Activated T-helper 9 cell treated with anti-CD3 and anti-CD28 coated beads, Interleukin-2, amount 50 U/mL, for 16 hours (primary cell): Measurements from ENCODE around the gene PPP1R11.
A peak's percentile ranks its signal among the peaks of the same experiment; 100 is the strongest.
"Not testable (repeated sequence)": the region's sequence is repeated elsewhere in the genome, so short reads cannot be mapped to it uniquely, and the experiment has no call there.

Experiments used
- DNase-seq: peaks from one replicate; pipeline ENCODE4 v3.0.0-alpha.2; 2020; ENCODE audit warnings: low read depth

The PPP1R11 gene, protein sequence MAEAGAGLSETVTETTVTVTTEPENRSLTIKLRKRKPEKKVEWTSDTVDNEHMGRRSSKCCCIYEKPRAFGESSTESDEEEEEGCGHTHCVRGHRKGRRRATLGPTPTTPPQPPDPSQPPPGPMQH

GRCh38 chr6:30066577-30067459 is at the start of gene PPP1R11:
PPP1R11 (plus strand) TSS chr6:30067198; CDS start chr6:30067411, 213 bp downstream.
- DNase-seq = peak; percentile 98

GRCh38 chr6:30019819-30020218 is 47.2 kb upstream of the PPP1R11 start:
- DNase-seq = no peak

DNA sequence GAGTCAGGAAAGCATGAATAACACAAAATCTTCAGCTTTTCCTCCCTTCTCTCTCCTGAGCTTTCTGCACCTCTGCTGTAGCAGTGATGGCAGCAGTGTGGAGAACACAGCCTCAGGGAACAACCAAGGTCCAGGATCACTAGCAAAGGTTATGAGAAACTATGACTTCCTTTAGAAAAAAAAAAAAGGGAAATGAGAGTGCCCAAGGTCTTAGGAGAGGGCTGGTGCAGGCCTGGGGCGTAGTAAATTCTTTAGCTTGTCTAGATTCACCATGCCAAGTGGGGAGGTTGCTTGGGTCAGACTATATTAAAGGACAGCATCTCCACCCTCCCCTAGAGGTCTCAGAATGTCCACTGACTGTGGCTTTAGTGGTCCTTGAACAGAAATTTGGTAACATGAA is 46.4 kb upstream of the PPP1R11 start:
- no peak for DNase-seq

DNA sequence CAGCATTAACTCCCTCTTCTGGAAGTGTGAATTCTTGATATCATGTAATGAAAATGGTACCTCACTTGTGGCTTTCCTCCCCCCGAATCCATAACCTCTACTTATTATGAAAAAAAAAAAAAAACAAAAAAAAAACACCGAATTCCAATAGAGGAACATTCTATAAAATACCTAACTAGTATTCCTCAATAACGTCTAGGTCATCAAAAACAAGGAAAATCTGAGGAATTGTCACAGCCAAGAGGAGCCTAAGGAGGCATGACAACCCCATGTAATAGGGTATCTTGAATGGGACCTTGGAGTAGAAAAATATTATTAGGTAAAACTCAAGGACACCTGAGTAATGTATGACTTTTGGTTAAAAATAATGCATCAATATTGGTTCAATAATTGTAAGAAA is 44.8 kb upstream of the PPP1R11 start:
- no peak for DNase-seq

DNA sequence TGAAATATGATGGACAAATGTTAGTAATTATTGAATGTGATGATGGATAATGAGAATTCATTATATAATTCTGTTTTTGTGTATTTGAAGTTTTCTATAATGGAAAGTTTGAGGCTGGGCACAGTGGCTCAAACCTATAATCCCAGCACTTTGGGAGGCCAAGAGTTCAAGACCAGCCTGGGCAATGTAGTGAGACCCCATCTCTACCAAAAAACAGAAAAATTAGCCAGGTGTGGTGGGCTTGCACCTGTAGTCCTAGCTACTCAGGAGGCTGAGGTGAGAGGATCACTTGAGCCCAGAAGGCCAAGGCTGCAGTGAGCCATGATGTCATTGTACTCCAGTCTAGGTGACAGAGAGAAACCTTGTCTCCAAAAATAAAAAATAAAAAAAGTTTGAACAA is 44.3 kb upstream of the PPP1R11 start:
- DNase-seq = not testable (repeated sequence)

GRCh38 chr6:30025186-30025585 is 41.8 kb upstream of the PPP1R11 start:
- DNase-seq = no peak

DNA sequence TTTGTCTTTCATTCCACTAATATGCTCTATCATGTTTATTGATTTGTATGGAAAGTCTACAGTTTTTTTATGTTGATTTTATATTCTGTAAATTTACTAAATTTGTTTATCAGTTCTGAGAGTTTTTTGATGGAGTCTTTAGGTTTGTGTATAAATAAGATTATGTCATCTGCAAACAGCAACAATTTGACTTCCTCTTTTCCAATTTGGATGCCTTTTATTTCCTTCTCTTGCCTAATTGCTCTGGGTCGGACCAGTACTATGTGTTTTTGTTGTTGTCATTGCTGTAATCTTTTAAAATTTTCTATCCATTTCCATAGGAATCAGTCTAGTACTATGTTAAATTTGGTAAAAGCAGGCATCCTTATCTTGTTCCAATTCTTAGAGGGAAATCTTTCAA is 37.4 kb upstream of the PPP1R11 start:
- no peak for DNase-seq

DNA sequence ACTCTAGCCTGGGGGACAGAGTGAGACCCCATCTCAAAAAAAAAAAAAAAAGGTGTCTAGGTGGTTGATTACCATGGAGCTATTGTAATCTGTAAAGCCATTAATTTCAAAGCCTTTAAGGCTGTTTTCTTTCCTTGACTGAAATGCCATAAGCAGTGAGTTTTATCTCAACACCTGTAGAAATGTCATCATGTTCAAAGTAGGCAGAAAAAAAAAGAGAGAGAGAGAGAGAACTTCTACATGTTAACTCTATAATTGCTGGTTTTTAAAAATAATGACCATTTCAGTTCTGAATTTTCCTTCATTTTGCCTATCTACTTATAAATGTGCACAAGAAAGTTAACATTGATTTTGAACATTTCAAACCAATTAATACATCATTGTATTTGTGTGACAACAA is 35.6 kb upstream of the PPP1R11 start:
- no peak for DNase-seq

DNA sequence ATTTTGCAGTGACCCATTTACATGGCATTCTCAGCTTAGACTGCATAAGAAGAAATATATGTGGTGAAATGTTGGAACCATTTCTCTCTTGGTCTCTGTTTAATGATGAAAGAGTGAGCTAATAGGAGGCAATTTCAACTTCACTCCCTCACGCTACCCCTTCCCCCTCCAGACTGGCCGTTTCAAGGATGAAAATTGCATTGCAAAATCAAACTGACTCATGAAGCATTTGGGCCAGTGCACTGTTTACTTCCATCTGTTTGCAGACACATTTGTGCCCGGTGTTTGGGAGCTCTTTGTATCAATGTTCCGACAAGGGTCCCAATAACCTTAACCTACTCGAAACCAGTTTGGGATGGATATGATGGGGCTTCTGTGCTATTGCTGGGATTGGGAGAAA is 33.6 kb upstream of the PPP1R11 start:
- not testable (repeated sequence) for DNase-seq

DNA sequence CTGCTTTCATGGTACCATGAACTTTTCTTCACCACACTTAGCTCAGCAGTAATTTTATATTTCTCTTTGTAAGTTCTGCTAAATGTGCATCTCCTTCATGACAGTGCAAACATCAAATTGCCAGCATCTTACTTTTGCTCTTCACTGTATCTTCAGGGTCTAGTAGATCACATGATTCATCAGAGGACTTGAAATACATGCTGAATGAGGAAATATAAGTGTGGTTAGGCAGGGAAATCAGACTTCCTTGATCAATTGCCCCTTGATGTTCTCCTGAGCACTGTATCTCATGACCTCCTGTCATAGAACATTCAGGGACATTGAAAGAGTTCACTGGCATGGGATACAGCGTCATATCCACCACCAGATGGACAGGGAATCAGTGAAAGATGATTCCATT is 31.2 kb upstream of the PPP1R11 start:
- no peak for DNase-seq

DNA sequence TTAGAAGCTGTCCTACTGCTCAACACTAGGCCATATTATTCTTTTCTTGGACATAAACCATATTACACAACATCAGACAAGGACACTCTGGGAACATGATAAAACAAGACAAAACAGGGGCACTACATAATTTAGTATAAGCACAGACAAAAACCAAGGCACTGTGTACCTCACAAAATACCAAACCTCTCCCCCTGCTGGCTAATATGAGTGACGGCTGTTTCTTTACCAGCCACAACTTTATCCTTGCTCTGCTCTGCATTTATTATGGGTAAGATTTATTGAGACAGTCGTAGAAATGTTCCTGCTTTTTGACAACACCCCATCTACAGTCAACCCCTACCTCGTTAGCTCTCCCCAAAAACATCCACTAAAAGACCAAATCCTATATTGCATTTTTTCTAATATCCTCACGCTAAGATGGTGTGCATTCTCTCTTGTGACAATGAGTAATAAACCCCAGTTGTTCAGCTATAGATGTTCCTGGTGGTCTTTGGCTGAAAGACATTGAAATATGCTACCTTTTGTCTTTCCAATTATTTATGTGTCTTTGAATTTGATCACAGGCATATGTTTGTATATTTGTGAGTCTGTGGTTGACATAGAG is 29.7 kb upstream of the PPP1R11 start:
- DNase-seq = no peak

GRCh38 chr6:30041221-30041620 is 25.8 kb upstream of the PPP1R11 start:
- no peak for DNase-seq

DNA sequence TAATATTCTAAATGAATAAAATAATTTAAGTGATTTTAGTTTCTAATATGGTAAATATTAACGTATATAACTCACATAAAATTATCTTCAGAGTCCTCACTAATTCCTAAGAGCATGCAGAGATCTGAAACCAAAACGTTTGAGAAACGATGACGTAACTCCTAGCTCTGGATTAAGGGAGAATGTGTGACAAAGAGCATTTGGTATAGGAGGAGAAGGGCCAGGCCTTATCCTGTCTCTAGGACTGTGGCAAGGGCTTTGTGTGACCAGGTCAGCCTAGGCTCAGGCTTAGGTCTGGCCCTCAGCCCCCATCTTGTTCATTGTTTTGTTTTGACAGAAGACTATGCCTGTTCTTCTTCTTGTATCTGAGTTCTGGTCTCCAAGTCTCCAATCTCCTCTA is 25.2 kb upstream of the PPP1R11 start:
- no peak for DNase-seq

GRCh38 chr6:30042476-30042875 is 24.5 kb upstream of the PPP1R11 start:
- DNase-seq = no peak

DNA sequence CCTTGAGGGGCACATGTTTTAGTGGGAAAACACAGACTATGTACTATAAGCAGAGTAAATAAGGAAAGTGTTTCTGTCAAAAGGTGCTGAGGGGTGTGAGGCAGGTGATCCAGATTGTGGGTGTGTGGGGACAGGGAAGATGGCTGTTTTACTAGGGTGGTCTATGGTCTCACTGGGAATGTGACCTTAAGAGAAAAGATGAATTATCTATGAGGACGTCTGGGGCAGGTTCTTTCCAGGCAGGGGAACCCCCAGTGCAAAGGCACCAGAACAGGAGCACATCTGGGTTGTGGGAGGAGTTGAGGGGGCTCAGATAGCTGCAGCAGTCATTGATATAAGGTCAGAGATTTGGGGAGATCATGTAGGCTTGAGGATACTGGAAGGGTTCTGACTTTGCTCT is 24.1 kb upstream of the PPP1R11 start:
- no peak for DNase-seq

GRCh38 chr6:30043744-30044143 is 23.3 kb upstream of the PPP1R11 start:
- no peak for DNase-seq

GRCh38 chr6:30044630-30045029 is 22.4 kb upstream of the PPP1R11 start:
- no peak for DNase-seq

DNA sequence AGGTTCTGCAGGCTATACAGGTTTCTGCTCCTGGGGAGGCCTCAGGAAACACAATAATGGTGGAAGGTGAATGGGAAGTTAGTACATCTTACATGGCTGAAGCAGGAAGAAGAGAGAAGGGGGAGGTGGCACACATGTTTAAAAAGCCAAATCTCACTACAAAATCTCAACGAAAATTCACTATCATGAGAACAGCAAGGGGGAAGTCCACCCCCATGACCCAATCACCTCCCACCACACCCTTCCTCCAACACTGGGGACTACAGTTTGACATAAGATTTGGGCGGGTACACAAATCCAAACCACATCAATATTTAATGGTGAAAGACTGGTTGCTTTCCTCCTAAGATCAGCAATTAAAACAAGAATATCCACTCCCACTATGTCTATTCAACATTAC is 19.8 kb upstream of the PPP1R11 start:
- no peak for DNase-seq

- no peak for DNase-seq
Measured at GRCh38 chr6:30053682-30054081, 13.3 kb upstream of the PPP1R11 start.

DNA sequence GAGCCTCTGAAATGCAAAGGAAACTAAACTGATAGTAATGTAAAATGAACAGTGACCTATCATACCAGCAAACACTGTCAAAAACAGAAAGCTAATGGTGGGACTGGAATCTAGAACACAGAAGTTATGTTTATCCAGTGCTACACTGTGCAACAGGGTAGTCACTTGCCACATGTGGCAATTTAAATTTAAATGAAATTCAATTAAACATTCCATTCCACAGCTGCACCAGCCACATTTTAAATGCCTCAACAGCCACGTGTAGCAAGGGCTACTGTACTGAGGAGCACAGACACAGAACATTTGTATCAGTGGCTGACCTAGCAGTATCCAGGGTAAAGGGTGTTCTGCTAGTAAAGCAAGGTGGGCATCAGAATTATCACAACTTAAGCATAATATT is 11.5 kb upstream of the PPP1R11 start:
- DNase-seq = no peak

- no peak for DNase-seq
Measured at GRCh38 chr6:30060606-30061091, 6.3 kb upstream of the PPP1R11 start.

DNA sequence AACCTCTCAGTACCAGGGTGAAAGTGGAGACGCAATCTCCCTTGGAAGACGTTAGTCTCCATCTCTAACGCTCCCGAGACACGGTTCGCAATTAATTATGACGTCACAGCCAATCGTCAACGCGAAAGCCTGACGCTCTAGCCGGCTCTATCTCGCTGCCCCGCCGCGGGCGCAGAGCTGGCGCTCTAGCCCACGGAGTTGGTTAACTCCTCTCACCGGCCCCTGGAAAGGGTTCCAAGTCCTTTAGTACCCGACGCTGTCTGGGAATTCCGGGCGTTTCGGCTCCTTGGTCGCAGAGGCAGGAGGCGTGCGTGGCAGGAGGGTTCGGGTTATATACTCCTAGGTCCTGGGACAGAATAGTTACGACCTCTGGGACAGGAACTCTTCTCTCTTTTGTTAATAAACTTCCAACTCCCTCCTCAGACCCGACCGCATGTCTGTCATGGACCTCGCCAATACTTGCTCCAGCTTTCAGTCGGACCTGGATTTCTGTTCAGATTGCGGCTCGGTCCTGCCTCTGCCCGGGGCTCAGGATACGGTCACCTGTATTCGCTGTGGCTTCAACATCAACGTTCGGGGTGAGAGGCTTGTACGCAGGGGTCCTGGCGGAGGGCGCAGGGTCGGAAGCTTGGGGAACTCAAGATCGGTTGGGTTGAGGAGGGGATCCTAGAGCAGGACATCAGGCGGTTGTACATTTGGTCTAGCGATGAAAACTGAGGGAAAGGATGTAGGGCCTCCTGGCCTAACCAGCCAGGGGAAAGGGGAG is 5.7 kb upstream of the PPP1R11 start, which contains the start of gene POLR1H:
Gene POLR1H (plus strand): TSS at position 174 of the 766 bp plus-strand sequence. CDS start 260 bp downstream, at position 434.
- DNase-seq = peak; percentile 78
